Measurements from ENCODE around the gene SLC35F1.

- TF ChIP-seq CTCF (conservative IDR thresholded peaks at IDR 0.05) (no peak), ZFX (IDR thresholded peaks at IDR 0.05) (no peak)
Observed at GRCh38 chr6:117910549-117910948, 3.5 kb downstream of the SLC35F1 start.
